Endothelial cell (in vitro differentiated cells): ENCODE data around the gene LDHD. TPM values are rescaled to one million over a fixed set of nuclear protein-coding genes. Genes with fewer than 3 reads are reported as not detected.
A peak's percentile ranks its signal among the peaks of the same experiment; 100 is the strongest.

Source experiments
- DNase-seq: peaks from one replicate; pipeline ENCODE4 v3.0.0; 2021; ENCODE audit warnings: low spot score
- H3K27ac Mint-ChIP-seq: one replicate; pipeline ENCODE4 v1.8.0; 2021; ENCODE audit warnings: mixed read lengths, inconsistent platforms; ENCODE audit not compliant: unreplicated experiment
- H3K27me3 Mint-ChIP-seq: one replicate; pipeline ENCODE4 v1.8.0; 2021; ENCODE audit warnings: mild to moderate bottlenecking, moderate library complexity, mixed read lengths, inconsistent platforms; ENCODE audit not compliant: unreplicated experiment
- H3K36me3 Mint-ChIP-seq: one replicate; pipeline ENCODE4 v1.8.0; 2021; ENCODE audit warnings: mild to moderate bottlenecking, low read depth, mixed read lengths, inconsistent platforms; ENCODE audit not compliant: unreplicated experiment
- H3K4me1 Mint-ChIP-seq: one replicate; pipeline ENCODE4 v1.8.0; 2021; ENCODE audit warnings: mild to moderate bottlenecking, mixed read lengths, inconsistent platforms; ENCODE audit not compliant: unreplicated experiment
- H3K4me3 Mint-ChIP-seq: one replicate; pipeline ENCODE4 v1.8.0; 2021; ENCODE audit warnings: mild to moderate bottlenecking, mixed read lengths, inconsistent platforms; ENCODE audit not compliant: unreplicated experiment
- H3K9me3 Mint-ChIP-seq: one replicate; pipeline ENCODE4 v1.8.0; 2021; ENCODE audit warnings: mixed read lengths, inconsistent platforms; ENCODE audit not compliant: unreplicated experiment
- CTCF ChIP-seq: fragments of 200-600 bp; sonication (generic); IDR thresholded peaks from one replicate; pipeline ENCODE4 v1.5.0; 2021; ENCODE audit warnings: antibody characterized with exemption; ENCODE audit not compliant: unreplicated experiment
- total RNA-seq: library from RNA; stranded (reverse); fragmentation: NEBNext Ultra II Directional; extraction: Animal tissue kit (Norgen Biotek cat#: 25700); gene quantifications from one replicate; pipeline ENCODE4 v1.2.1, GENCODE V29; 2021; ENCODE audit not compliant: unreplicated experiment

Gene LDHD
- total RNA-seq, 1 donor from 2014 or later: 0.36 TPM

- H3K9me3 Mint-ChIP-seq: no peaks in the 10 kb centered on the region
- no peak for DNase-seq
- H3K36me3 Mint-ChIP-seq: peaks cover 31% of the 10 kb centered on the region
- no peak for TF ChIP-seq CTCF
- peaks cover 37% of the 10 kb centered on the region for H3K27me3 Mint-ChIP-seq
- H3K27ac Mint-ChIP-seq: peak overlapping the region; percentile 12
- peak overlapping the region; percentile 26 for H3K4me3 Mint-ChIP-seq
- peaks cover 76% of the 10 kb centered on the region for H3K4me1 Mint-ChIP-seq
Observed at GRCh38 chr16:75108792-75109731, 7.5 kb downstream of the LDHD start.

- no peaks in the 10 kb centered on the region for H3K9me3 Mint-ChIP-seq
- no peak for DNase-seq
- TF ChIP-seq CTCF: no peak
- H3K4me3 Mint-ChIP-seq: no peak overlapping the region
- H3K36me3 Mint-ChIP-seq: peaks cover 40% of the 10 kb centered on the region
- H3K4me1 Mint-ChIP-seq: peaks cover 78% of the 10 kb centered on the region
- peaks cover 27% of the 10 kb centered on the region for H3K27me3 Mint-ChIP-seq
- no peak overlapping the region for H3K27ac Mint-ChIP-seq
Observed at GRCh38 chr16:75107505-75107904, 9.1 kb downstream of the LDHD start.

GRCh38 chr16:75106351-75107274 is 10.0 kb downstream of the LDHD start:
- no peak for DNase-seq
- TF ChIP-seq CTCF: no peak
- peaks cover 46% of the 10 kb centered on the region for H3K36me3 Mint-ChIP-seq
- peak overlapping the region; percentile 74 for H3K27ac Mint-ChIP-seq
- H3K4me1 Mint-ChIP-seq: peaks cover 74% of the 10 kb centered on the region
- no peaks in the 10 kb centered on the region for H3K9me3 Mint-ChIP-seq
- peaks cover 19% of the 10 kb centered on the region for H3K27me3 Mint-ChIP-seq
- peak overlapping the region; percentile 59 for H3K4me3 Mint-ChIP-seq

GRCh38 chr16:75105306-75106061 is 11.1 kb downstream of the LDHD start:
- Mint-ChIP-seq H3K4me3 (peak overlapping the region; percentile 73), H3K27ac (peak overlapping the region; percentile 85), H3K9me3 (no peaks in the 10 kb centered on the region), H3K27me3 (peaks cover 11% of the 10 kb centered on the region), H3K36me3 (peaks cover 46% of the 10 kb centered on the region), H3K4me1 (peaks cover 73% of the 10 kb centered on the region)
- TF ChIP-seq CTCF: no peak
- DNase-seq: no peak
